NCI-H1092 (cell line): ENCODE data around the gene GZF1.

Experiments
- DNase-seq: peaks from one replicate; lab custom pipeline; 2025; lab: John Stamatoyannopoulos, UW

GZF1 gene

GRCh38 chr20:23370274-23370673 is 8.3 kb downstream of the GZF1 start:
- no peak for DNase-seq

GRCh38 chr20:23370873-23371272 is 8.9 kb downstream of the GZF1 start:
- no peak for DNase-seq

- DNase-seq, result no peak
Observed at GRCh38 chr20:23371496-23371895, 9.5 kb downstream of the GZF1 start.

GRCh38 chr20:23374441-23374840 is 12.5 kb downstream of the GZF1 start:
- DNase-seq, result no peak

GRCh38 chr20:23375827-23376226 is 13.8 kb downstream of the GZF1 start:
- no peak for DNase-seq

- no peak for DNase-seq
Observed at GRCh38 chr20:23379772-23380171, 17.8 kb downstream of the GZF1 start.

GRCh38 chr20:23381876-23382275 is 19.9 kb downstream of the GZF1 start:
- DNase-seq, result no peak

GRCh38 chr20:23386304-23387117 is 24.5 kb downstream of the GZF1 start:
- no peak for DNase-seq

GRCh38 chr20:23387118-23387443 is 25.1 kb downstream of the GZF1 start:
- no peak for DNase-seq

- no peak for DNase-seq
Observed at GRCh38 chr20:23390091-23390774, 28.3 kb downstream of the GZF1 start.

- DNase-seq, result no peak
Observed at GRCh38 chr20:23391707-23392310, 29.8 kb downstream of the GZF1 start.

GRCh38 chr20:23393996-23394775 is 32.2 kb downstream of the GZF1 start:
- no peak for DNase-seq

- DNase-seq, result peak; percentile 52
Observed at GRCh38 chr20:23396950-23397627, 35.1 kb downstream of the GZF1 start.

GRCh38 chr20:23397961-23398360 is 36.0 kb downstream of the GZF1 start:
- no peak for DNase-seq

GRCh38 chr20:23399568-23400241 is 37.7 kb downstream of the GZF1 start:
- no peak for DNase-seq

- no peak for DNase-seq
Observed at GRCh38 chr20:23401051-23401450, 39.1 kb downstream of the GZF1 start.

- no peak for DNase-seq
Observed at GRCh38 chr20:23403751-23404150, 41.8 kb downstream of the GZF1 start.

- DNase-seq, result no peak
Observed at GRCh38 chr20:23404196-23404595, 42.2 kb downstream of the GZF1 start.

GRCh38 chr20:23406880-23407279 is 44.9 kb downstream of the GZF1 start:
- DNase-seq, result no peak

- DNase-seq, result no peak
Observed at GRCh38 chr20:23407781-23408464, 45.9 kb downstream of the GZF1 start.

- no peak for DNase-seq
Observed at GRCh38 chr20:23408957-23409356, 47.0 kb downstream of the GZF1 start.
